ENCODE results near the gene DOCK4. TPM values are rescaled to one million over a fixed set of nuclear protein-coding genes. Genes with fewer than 3 reads are reported as not detected.

The DOCK4 gene
- total RNA-seq, 2 donors from 2014 or later = 6.5 to 11.1 TPM

GRCh38 chr7:111873963-111874690 lies 332.1 kb downstream of the DOCK4 start:
- Histone ChIP-seq H3K4me1 (no peaks in the 10 kb centered on the region), H3K9ac (ENCODE audit: low read depth in 2 of 2, low read length in 2 of 2) (no peak overlapping the region), H3K9me3 (no peaks in the 10 kb centered on the region), H3K4me3 (no peak overlapping the region), H3K27ac (no peak overlapping the region), H3K36me3 (no peaks in the 10 kb centered on the region), H3K27me3 (no peaks in the 10 kb centered on the region)
- intact Hi-C loops (cut with DNase I) = no loop called here
- no peak for TF ChIP-seq CTCF (IDR thresholded peaks at IDR 0.05)
- DNase-seq = no peak

GRCh38 chr7:111873326-111873646 lies 332.9 kb downstream of the DOCK4 start:
- Histone ChIP-seq H3K9me3 (no peaks in the 10 kb centered on the region), H3K27me3 (no peaks in the 10 kb centered on the region), H3K27ac (no peak overlapping the region), H3K4me3 (no peak overlapping the region), H3K4me1 (no peaks in the 10 kb centered on the region), H3K9ac (ENCODE audit: low read depth in 2 of 2, low read length in 2 of 2) (no peak overlapping the region), H3K36me3 (no peaks in the 10 kb centered on the region)
- no peak for TF ChIP-seq CTCF (IDR thresholded peaks at IDR 0.05)
- no peak for DNase-seq
- intact Hi-C loops (cut with DNase I) = no loop called here

GRCh38 chr7:111872450-111873325 lies 333.5 kb downstream of the DOCK4 start:
- no peak for TF ChIP-seq CTCF (IDR thresholded peaks at IDR 0.05)
- no peak overlapping the region for H3K4me3 ChIP-seq
- intact Hi-C loops (cut with DNase I) = no loop called here
- H3K27ac ChIP-seq = no peak overlapping the region
- H3K4me1 ChIP-seq = no peaks in the 10 kb centered on the region
- no peaks in the 10 kb centered on the region for H3K9me3 ChIP-seq
- no peak overlapping the region for H3K9ac ChIP-seq (ENCODE audit: low read depth in 2 of 2, low read length in 2 of 2)
- H3K27me3 ChIP-seq = no peaks in the 10 kb centered on the region
- H3K36me3 ChIP-seq = no peaks in the 10 kb centered on the region
- no peak for DNase-seq

GRCh38 chr7:111871283-111871682 lies 334.9 kb downstream of the DOCK4 start:
- no peak for TF ChIP-seq CTCF (IDR thresholded peaks at IDR 0.05)
- Histone ChIP-seq H3K9ac (ENCODE audit: low read depth in 2 of 2, low read length in 2 of 2) (no peak overlapping the region), H3K36me3 (no peaks in the 10 kb centered on the region), H3K9me3 (no peaks in the 10 kb centered on the region), H3K27ac (no peak overlapping the region), H3K4me3 (no peak overlapping the region), H3K4me1 (no peaks in the 10 kb centered on the region), H3K27me3 (no peaks in the 10 kb centered on the region)
- intact Hi-C loops (cut with DNase I) = no loop called here
- DNase-seq = no peak

- no peaks in the 10 kb centered on the region for H3K36me3 ChIP-seq
- H3K9ac ChIP-seq (ENCODE audit: low read depth in 2 of 2, low read length in 2 of 2) = no peak overlapping the region
- no peaks in the 10 kb centered on the region for H3K4me1 ChIP-seq
- intact Hi-C loops (cut with DNase I) = no loop called here
- H3K27ac ChIP-seq = no peak overlapping the region
- H3K27me3 ChIP-seq = no peaks in the 10 kb centered on the region
- TF ChIP-seq CTCF (IDR thresholded peaks at IDR 0.05) = no peak
- H3K4me3 ChIP-seq = no peak overlapping the region
- no peaks in the 10 kb centered on the region for H3K9me3 ChIP-seq
- no peak for DNase-seq
These were observed 336.9 kb downstream of the DOCK4 start for GRCh38 chr7:111869280-111869679.

All from colonic mucosa (tissue), 4 donors.